Mucosa of gallbladder (tissue), 1 donor: ENCODE results near the gene GRM3. TPM values are rescaled to one million over a fixed set of nuclear protein-coding genes. Genes with fewer than 3 reads are reported as not detected.

Source experiments
- DNase-seq: peaks from one replicate; pipeline ENCODE4 v3.0.0-alpha.2; 2020; ENCODE audit warnings: low spot score
- total RNA-seq: library from RNA; stranded (reverse); gene quantifications from one replicate; pipeline ENCODE4 v1.2.1, GENCODE V29; 2021
- donor health status: DM: no; HTN: no; CAD: no.

Gene GRM3
- total RNA-seq, 1 donor from 2014 or later: 0.09 TPM

DNA sequence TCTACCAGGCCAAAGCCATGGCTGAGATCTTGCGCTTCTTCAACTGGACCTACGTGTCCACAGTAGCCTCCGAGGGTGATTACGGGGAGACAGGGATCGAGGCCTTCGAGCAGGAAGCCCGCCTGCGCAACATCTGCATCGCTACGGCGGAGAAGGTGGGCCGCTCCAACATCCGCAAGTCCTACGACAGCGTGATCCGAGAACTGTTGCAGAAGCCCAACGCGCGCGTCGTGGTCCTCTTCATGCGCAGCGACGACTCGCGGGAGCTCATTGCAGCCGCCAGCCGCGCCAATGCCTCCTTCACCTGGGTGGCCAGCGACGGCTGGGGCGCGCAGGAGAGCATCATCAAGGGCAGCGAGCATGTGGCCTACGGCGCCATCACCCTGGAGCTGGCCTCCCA lies 142.7 kb downstream of the GRM3 start:
- DNase-seq: no peak

DNA sequence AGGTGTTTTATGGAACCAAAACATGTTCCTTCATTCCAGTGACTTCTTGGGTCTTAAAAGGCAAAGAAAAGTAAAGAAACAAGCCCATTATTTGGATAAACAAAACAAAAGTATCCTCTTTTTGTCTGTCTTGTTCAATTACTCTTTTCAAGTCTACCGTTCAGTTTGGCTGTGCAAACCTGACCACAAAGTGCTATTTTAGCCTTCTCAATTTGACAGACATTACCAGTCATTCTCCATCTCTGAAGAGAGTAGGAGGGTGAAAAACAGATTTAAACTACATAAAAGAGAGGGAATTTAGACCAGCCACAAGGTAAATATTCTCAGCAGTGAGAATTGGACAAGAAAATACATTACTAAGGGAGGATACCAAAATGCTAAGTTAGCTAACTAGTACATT lies 145.2 kb downstream of the GRM3 start:
- DNase-seq: no peak

DNA sequence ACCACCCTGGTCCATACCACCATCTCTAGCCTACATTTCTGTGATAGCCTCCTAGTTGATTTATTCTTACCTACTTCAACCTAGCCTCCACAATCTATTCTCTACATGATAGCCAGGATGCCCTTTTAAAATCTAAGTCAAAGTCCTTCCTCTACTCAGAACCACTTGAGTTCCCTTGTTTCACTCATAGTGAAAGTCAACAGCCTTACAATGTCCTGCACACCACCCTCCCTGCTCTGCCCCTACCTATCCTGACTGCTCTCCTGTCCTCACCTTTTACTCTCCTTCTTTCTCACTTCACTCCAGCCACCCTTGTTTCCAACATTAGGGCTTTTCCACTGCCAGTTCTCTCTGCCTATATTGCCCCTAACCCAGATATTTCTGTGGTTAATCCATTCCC lies 146.7 kb downstream of the GRM3 start:
- DNase-seq: no peak

DNA sequence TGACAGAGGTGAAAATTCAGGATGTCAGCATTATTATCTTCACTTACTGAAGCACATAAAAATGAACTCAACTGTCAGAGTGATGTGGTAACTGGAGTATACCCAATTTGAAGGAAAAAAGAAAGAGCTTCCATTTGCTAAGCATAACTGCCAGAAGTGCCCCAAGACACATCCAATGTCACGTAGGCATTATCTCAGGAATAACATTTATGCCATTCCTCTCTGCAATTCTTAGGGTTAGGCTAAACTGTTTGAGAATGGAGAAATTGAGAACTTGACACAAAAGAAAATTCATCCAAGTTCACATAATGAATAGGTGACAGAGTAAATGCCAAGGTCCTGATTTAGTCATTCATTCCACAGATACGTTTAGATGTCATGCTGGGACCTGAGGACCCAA lies 148.6 kb downstream of the GRM3 start:
- DNase-seq: no peak

DNA sequence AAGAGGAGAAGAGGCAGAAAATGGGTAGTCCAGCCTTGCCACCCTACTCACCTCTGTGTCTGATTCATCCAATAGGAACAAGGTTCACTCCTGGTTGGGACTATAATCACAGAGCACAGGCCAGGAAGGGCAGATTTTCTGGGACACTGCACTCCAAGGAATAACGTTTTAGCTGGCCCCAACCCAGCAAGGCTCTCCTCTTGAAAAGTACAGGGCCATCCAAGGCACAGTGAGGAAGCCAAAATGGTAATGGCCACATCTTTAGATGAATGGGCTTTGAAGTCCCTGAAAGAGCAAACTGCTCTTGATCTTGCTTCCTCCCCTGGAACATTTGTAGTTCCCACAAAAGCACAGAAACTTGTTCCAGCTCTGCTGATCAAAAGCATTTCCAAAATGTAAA lies 149.4 kb downstream of the GRM3 start:
- no peak for DNase-seq

DNA sequence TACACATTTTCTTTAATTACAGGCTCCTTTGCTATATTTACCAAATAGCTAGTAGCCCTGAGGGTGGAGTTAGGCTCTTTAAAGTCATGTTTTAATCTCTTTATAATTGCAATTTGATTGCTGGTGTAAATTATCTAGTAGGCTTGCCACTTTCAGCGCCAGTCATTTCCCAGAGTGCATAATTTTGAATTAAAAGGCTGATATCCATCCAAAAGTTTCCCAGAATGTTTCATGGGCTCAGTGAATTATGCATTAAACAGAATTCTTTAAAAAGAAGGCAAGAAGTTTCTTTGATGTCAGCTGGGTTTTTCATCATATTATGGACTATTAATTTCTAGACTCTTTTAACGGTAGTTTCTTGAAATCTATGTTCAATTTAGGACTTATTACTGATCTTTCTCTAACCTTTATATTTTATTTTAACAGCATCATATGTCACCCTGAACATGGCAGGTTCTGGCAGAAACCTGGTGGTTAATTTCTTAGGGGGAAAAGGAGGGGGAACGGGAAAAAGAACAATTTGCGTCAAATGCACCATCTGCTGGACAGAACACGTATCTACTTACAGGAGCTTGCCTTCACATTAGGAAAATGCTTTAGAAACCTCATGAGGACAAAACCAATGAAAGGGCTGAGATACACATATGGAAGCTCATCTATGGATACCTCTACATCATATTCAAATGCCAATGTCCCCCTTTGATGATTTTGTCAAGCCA lies 171.1 kb downstream of the GRM3 start:
- no peak for DNase-seq

DNA sequence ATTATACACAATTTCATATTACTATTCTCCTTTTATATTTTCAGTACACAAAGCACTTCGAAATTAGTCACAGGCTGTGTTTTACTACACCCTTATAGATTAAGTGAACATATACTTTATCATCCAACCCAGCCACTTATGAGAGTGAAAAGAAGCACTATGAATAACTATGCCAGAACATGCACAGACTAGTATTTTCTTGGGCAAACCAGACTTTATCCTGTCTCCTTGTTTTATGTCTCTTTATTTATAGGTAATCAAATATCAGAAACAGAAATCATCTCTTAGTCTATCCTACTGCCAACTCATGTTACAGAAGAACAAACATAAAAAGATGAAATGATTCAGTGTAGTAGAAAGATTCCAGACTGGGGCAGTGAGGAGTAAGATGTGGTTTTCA lies 171.8 kb downstream of the GRM3 start:
- DNase-seq: no peak

DNA sequence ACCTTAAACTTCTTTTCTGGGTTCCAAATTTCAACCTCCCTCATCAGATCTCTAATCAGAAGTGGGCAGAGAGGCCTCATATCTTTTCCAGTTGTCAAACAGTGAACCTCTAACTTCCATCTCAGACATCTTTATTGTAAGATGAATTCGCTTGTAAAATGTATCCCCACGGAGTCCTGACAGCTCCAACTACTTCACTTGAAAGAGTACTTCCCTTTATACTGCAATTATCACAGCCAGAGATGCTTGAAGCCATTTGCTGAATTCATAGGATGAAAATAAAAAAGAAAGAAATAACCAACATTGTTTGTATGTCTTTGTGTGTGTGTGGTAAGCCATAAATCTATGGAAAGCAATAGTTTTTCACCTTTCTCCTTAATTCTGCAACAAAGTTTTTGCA lies 175.2 kb downstream of the GRM3 start:
- no peak for DNase-seq

DNA sequence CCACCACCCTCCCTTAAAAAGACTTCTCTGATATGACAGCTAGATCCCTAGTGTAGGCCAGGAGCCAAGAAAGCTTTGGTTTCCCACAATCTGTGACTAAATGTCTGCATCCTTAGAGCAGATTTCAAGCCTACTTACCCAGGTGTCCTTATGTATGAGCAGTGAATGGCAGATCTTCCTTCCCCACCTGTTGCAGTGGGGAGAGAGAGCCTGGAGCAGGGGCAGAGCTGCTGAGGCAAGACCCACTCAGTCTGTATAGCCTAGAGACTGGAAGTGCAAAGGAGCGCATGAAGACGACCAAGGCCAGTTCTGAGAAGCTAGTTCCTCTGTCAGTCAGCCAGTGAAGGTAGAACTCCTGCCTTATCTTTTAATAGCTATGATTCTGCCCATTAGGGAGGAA lies 180.1 kb downstream of the GRM3 start:
- no peak for DNase-seq

DNA sequence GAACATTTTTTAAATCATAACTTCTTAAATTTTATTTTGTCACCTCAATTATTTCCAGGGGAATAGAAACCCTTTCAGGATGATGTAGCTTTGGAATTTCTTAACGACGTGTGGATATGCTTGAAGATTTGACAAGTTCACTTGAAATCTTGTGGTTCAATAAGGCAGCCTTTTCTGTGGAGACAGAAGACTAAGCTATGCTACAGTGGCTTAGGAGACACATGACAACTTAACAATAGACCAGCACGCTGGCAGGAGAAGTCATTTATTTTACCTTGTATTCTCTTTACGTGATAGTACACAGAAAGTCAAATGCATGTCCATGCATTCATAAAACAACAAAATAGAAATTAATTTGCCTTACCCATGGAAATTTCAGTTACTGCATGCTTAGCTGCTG lies 181.6 kb downstream of the GRM3 start:
- DNase-seq: no peak

DNA sequence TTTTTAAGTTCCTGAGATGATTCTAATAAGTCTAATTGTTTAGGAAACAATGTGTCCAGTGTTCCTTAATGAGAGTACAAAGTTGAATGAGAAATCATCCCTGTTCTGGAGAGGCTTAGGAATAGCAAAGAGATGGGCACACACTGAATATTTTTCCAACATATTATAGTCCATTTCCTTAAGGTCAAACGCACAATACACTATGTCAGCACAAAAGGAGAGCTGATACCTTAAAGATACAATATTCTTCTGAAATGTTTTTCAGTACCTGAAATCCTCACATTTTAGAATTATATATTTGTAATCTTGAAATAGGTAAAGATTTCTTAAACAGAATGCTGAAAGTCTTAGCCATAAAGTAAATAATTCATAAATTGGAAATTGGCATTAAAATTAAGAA lies 183.2 kb downstream of the GRM3 start:
- DNase-seq: no peak

DNA sequence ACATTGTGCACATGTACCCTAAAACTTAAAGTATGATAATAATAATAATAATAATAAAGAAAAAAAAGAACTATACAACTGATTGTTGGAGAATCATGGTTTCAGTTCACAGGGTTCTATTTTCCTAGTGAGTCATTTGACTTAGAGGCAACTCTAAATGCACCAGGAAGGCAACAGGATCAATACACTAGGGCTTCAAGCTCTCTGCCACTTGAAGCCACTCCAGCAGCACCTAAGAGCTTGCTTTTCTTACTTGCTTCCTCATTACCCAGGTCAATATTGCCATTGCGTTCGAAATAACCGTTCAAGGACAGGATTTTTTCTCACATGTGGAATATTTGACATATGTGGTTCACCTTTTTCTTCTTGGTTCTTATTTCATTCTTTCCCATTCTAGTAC lies 189.7 kb downstream of the GRM3 start:
- peak; percentile 68 for DNase-seq

DNA sequence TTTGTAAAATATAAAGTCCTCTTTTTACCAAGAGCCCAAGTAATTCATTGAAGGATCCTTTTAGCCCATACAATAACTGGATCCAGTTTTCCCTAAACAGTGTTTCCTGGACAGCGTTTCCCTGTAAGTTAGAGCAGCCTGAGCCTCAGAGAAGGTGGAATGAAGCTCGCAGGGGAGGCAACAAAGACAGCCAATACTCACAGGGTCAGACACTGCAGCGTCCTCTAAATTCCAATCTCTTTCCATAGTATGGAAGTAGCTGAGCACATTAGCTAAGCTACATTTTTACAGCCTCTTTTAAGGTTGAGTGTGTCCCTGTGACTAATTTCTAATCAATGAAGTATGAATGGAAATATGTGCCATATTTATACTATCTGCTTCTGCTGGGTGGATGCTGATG lies 193.5 kb downstream of the GRM3 start:
- DNase-seq: no peak

DNA sequence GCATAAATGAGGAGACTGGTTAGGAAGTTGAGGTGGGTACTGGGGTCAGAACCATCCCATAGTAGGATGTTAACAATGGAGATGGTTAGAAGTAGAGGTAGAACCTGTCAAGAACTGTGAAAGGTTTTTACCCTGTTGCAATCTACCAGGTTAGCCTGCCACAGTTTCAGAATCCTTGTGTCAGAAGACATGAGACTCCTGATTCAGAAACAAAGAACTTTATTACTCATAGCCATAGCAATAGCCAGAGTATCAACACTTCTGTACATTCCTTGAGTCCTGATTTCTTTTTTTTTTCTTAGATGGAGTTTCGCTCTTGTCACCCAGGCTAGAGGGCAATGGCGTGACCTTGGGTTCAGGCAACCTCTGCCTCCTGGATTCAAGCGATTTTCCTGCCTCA lies 200.9 kb downstream of the GRM3 start:
- DNase-seq: no peak

DNA sequence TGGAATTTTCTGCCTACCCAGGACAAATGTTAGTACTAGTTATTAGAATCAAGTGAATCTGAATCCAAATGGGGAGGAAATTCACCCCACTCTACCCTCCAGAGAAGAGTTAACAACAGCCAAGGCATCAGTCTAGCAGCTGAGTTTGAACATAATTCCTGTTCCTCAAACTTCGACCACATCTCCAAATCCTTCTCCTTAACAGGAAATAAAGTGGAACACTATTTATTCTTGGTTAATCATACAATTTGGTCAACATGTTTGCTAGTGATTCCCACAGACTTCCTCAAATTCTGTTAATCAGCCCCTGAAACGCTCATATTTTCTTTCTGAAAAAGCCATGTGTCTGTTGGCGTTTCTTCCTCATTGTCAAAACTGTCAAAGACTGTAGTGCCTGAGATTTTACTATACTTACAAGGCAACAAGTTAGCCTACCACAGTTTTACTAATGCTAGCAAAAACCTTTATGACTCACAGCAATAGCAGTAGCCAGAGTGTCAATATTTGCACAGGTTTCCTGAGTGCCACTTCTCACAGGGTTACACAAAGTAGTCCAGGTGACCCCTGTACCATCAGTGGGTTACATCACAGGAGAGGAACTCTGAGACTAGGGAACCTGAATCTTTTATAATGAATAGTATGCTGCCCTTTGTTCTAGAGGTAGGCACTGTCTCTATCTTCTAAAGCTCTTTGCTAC lies 202.9 kb downstream of the GRM3 start:
- peak; percentile 79 for DNase-seq

DNA sequence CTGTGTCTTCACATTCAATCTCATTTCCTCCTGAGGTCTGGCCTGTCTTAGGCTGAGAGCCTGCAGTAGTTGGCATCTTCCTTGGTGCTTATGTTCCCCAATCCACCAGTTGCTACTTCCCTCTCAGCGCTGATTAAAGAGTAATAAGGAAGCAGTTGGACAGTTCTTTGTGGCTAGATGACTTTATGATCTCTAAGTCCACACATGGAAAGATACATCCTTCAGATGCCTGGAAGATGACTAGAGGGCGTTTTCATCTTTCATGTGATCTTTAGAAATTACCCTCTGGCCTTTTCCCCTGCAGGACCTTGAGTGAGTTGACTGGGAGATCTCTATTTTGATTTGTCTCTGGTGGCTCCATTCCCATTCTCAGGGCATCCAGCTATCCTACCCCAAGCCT lies 204.5 kb downstream of the GRM3 start:
- no peak for DNase-seq

DNA sequence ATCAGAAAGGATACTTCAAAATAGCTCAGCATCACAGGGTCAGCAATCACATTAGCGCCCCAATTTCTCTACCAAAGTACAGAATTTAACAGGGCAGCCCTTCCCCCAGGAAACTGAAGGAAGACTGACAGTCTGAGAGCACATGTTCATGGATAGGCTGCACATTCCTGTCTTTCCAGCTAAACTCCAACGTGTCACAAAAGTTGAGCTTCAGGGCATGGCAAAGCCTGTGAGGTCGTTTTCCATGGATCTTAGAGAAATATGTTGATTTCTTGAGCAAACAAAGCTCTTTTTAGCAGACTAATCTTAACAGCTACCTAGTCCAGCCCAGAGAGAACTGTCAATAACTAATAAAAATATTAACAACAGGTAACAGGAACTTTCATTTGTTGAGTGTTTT lies 207.9 kb downstream of the GRM3 start:
- no peak for DNase-seq

DNA sequence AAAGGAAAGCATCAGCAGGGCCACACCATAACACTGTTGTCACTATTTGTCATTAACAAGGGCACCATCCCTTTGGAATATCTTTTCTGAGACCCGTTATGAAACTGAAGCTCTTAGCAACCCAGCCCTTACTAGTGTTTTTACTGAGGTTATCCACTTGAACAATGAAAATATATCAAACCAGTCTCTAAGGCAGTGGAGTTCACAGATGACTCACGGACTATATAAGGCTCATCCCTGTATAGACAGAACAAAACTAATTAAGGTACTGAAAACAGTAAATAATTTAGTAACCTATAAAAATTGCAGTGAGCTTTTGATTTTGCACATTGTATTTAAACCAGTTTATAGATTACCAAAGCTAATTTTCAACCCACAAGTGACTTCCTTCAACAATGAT lies 219.7 kb downstream of the GRM3 start:
- no peak for DNase-seq

DNA sequence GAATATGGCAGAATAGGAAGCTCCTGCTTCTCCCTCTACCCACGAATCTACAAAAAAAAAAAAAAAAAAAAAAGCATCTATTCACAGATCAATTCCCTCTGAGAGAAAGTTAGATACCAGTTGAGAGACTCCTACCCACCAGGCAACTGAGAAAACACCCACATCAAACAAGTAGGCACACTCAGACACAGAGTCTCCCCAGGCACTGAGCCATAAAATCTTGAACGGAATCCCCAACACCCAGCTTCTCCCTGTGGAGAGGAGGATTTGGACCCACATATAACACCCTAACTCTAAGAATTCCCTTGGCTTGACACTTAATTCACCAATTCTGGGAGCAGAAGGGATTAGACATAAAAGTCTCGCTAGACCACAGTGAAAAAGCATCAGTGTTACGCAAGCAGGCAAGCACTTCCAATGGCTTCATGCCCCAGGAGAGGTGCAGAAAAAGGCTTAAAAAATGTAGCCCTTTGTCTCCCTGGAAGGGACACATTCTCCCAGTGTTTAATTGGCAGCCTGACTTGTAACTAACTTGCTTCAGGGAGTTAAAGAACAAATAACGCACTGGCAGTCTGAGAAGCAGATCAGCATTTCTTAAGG lies 223.6 kb downstream of the GRM3 start:
- no peak for DNase-seq

DNA sequence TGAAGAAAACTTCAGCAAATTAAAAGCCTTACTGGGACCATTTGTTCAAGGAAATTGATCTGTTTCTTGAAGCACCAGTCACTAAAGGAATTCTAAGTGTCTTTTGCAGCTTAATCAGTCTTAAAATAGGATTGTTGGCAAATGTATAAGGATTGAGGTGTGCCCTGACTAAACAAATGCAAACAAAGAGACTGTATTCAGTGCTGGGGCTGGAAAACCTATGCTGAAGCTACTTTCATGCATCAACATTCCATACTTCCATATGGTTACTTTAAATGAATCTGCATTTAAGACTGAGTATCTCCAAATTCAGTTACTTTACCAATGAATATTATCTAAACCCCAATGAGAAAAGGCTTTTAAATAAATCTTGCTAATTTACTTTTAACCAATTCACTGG lies 232.4 kb downstream of the GRM3 start:
- DNase-seq: no peak

DNA sequence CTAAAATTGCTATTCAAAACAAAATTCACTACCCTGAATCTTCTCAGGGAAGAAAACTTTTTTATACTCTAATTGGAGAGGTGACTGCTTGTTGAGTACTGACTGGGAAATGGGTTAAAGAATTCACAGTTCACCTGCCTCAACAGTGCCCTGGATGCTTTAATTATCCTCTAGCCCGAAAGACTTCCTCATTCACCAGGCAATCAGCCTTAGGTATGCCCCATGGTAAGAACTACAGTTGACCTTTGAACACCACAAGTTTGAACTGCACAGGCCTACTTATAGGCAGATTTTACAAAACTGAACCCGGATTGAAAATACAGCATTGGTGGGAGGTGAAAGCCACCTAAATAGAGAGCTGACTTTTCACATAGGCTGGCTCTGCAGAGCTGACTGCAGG lies 240.4 kb downstream of the GRM3 start:
- no peak for DNase-seq

DNA sequence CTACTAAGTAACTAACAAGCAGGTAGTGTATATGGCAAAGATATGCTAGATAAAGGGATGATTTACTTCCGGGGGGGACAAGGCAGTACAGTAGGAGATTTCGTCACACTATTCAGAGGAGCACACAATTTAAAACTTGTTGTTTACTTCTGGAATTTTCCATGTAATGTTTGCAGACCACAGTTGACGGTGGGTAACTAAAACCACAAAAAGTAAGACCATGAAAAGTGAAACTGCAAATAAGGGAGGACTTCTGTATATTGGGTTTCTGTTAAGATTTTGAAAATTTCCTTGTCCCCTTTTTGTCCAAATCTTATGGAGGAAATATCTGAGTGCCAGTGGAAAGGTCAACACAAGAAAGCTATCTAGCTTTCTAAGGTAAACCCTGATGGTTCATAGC lies 245.8 kb downstream of the GRM3 start:
- no peak for DNase-seq

DNA sequence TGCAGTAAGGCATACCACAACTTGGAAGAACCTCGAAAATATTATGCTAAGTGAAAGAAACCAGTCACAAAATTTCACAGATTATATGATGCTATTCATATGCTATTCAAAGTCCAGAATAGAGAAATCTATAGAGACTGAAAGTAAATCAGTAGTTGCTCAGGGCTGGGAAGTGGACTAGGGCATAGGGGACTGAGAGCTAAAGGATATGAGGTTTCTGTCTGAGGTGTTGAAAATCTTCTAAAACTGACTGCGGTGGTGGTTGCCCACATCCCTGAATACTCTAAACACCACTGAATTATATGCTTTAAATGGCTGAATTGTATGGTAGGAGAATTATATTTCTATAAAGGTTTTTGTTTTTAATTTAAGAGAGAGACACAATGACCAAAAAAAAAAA lies 254.5 kb downstream of the GRM3 start:
- no peak for DNase-seq
